Tibial artery (tissue), 4 donors: ENCODE measurements around the gene SYT8.

ENCODE experiments used
- DNase-seq, 2 donors: peaks; one replicate each; pipeline ENCODE4 v3.0.0-alpha.2; 2019
- H3K27ac ChIP-seq, 2 donors: fragments of 200-600 bp; sonication (generic) in 1 of 2; 1 replicate in 1 of 2; 2 replicates in 1 of 2; pipeline ENCODE4 v1.5.1; 2018 to 2019; ENCODE audit warnings: mild to moderate bottlenecking in 1 of 2
- H3K27me3 ChIP-seq, 2 donors: fragments of 200-600 bp; sonication (generic) in 1 of 2; one replicate each; pipeline versions ENCODE4 v1.5.1 to v1.6.0; 2016 to 2019
- H3K36me3 ChIP-seq, 3 donors: fragments of 200-600 bp; sonication (generic) in 2 of 3; one replicate each; pipeline ENCODE4 v1.5.1; 2016 to 2019; ENCODE audit warnings: mild to moderate bottlenecking in 2 of 3
- H3K4me1 ChIP-seq, 4 donors: fragments of 200-600 bp; sonication (generic) in 2 of 4; 1 replicate in 3 of 4; 2 replicates in 1 of 4; pipeline ENCODE4 v1.5.1; 2016 to 2019
- H3K4me3 ChIP-seq, 2 donors: fragments of 200-600 bp; sonication (generic) in 1 of 2; 1 replicate in 1 of 2; 2 replicates in 1 of 2; pipeline ENCODE4 v1.5.1; 2018 to 2019; ENCODE audit warnings: mild to moderate bottlenecking in 2 of 2
- H3K9me3 ChIP-seq, 3 donors: fragments of 200-600 bp; sonication (generic) in 1 of 3; one replicate each; pipeline ENCODE4 v1.5.1; 2016 to 2019
- intact Hi-C: fragments of 100-400 bp; cut with DNase I; formaldehyde crosslinking; loops from one replicate; pipeline ENCODE4 v1.15.0; 2023; ENCODE audit warnings: low total_unique reads
- TF ChIP-seq, protein P1 (sequence below), 2 experiments: fragments of 200-600 bp in 1 of 2; fragments of 450-650 bp in 1 of 2; IDR thresholded peaks; one replicate each; pipeline ENCODE4 v1.5.1; 2017 to 2019; ENCODE audit warnings: antibody characterized with exemption in 2 of 2, mild to moderate bottlenecking in 1 of 2, moderate library complexity in 1 of 2

SYT8 gene

GRCh38 chr11:1845561-1846452 lies 11.0 kb downstream of the SYT8 start:
- no peaks in the 10 kb centered on the region for H3K27me3 ChIP-seq
- intact Hi-C loops, result no loop called here
- H3K4me1 ChIP-seq, result no peaks in the 10 kb centered on the region
- no peak overlapping the region for H3K4me3 ChIP-seq
- DNase-seq, result no peak
- H3K9me3 ChIP-seq, result no peaks in the 10 kb centered on the region
- no peaks in the 10 kb centered on the region for H3K36me3 ChIP-seq
- TF ChIP-seq, protein P1, sequence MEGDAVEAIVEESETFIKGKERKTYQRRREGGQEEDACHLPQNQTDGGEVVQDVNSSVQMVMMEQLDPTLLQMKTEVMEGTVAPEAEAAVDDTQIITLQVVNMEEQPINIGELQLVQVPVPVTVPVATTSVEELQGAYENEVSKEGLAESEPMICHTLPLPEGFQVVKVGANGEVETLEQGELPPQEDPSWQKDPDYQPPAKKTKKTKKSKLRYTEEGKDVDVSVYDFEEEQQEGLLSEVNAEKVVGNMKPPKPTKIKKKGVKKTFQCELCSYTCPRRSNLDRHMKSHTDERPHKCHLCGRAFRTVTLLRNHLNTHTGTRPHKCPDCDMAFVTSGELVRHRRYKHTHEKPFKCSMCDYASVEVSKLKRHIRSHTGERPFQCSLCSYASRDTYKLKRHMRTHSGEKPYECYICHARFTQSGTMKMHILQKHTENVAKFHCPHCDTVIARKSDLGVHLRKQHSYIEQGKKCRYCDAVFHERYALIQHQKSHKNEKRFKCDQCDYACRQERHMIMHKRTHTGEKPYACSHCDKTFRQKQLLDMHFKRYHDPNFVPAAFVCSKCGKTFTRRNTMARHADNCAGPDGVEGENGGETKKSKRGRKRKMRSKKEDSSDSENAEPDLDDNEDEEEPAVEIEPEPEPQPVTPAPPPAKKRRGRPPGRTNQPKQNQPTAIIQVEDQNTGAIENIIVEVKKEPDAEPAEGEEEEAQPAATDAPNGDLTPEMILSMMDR (IDR thresholded peaks at IDR 0.05), result no peak
- H3K27ac ChIP-seq, result no peak overlapping the region

DNA sequence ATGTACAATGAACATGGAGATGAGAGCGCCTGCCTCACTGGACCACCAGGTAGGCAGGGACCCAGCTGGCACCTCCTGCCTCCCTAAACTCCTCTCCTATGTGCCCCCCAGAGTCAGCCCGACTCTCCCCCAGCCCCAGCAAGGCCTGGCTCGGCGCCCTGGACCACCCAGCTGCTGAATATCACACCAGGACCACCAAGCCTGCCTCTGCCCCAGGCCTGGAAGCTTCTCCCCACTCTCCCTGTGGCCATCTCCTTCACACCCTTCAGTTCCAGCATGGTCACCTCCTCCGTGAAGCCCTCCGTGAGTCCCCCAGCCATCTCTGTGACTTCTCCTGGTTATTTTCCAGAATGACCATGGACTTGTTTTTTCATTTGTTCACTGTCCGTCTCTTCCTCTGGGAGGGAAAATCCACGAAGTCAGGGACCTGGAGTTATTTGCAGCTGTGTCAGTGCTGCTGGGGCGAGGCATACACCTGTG lies 11.7 kb downstream of the SYT8 start:
- TF ChIP-seq, protein P1 (IDR thresholded peaks at IDR 0.05), result no peak
- intact Hi-C loops, result no loop called here

DNA sequence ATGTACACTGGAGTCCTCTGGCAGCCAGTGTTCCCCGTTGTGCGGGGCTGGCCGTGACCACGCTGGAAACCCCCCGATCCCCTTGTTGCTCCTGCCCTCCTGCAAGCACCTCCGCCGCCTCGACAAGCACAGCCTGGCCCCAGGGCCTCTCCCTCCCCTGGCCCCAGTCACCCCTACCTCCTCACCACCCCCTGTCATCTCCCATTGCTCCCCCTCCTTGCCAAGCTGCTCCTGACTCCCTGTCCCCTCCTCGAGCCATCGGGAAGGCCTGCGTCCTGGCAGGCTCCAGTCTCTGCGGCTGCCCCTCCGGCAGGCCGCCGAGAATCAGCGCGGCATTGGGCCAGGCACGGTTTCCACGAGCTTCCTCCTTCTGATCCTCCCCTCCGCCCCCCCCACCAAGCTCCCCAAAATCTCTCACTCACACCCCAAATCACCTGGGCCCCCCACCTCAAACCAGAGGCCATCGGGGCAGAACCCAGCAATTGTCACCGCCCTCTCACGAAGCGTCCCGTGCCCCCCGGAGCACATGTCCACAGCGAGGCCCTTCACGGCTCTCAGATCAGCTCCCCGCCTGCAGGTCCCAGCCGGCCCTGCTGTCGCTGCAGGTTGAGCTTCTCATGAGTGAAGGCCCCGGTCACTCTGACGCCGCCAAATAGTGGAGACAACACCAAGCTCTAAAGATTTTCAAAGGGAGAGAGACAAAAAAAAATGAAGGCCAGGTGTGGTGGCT lies 12.4 kb downstream of the SYT8 start:
- no peak overlapping the region for H3K27ac ChIP-seq
- TF ChIP-seq, protein P1 (IDR thresholded peaks at IDR 0.05), result no peak
- H3K9me3 ChIP-seq, result no peaks in the 10 kb centered on the region
- H3K27me3 ChIP-seq, result no peaks in the 10 kb centered on the region
- no peaks in the 10 kb centered on the region for H3K36me3 ChIP-seq
- H3K4me1 ChIP-seq, result no peaks in the 10 kb centered on the region
- no peak for DNase-seq
- intact Hi-C loops, result no loop called here
- H3K4me3 ChIP-seq, result no peak overlapping the region

More for the DNA sequence above, 11.7 kb downstream of the SYT8 start:
- no peak overlapping the region for H3K4me3 ChIP-seq
- H3K36me3 ChIP-seq, result no peaks in the 10 kb centered on the region
- H3K27ac ChIP-seq, result no peak overlapping the region
- DNase-seq, result no peak
- no peaks in the 10 kb centered on the region for H3K9me3 ChIP-seq
- no peaks in the 10 kb centered on the region for H3K4me1 ChIP-seq
- H3K27me3 ChIP-seq, result no peaks in the 10 kb centered on the region

DNA sequence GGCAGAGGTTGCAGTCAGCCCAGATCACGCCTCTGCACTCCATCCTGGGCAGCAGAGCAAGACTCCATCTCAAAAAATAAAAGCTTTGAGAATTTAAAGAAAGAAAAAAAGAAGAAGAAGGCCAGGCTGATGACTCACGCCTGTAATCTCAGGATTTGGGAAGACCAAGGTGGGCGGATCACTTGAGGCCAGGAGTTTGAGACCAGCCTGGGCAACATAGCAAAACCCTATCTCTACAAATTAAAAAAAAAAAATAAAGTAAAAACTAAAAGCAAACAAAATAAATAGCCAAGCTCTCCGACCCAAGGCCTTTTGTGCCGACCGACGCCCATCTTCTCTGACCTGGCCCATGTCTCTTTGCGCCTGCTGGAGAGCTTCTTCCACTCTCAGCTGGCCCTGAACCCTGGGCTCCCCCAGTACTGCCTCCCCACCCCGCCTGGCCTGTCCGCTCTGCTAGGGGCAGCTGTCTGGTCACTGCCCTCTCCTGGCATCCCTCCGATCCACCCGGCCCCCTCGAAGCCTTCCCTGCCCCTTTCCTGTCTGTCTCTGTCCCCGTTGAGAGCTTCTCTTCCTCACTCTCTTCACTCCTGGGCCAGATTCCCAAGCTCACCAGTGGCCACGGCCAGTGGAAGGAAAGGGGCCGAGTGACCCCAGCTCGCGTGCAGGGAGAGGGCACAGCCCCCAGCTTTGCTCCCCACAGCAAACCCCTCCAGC lies 13.3 kb downstream of the SYT8 start:
- no peaks in the 10 kb centered on the region for H3K27me3 ChIP-seq
- H3K4me1 ChIP-seq, result no peaks in the 10 kb centered on the region
- no peaks in the 10 kb centered on the region for H3K9me3 ChIP-seq
- no peak for DNase-seq
- H3K4me3 ChIP-seq, result no peak overlapping the region
- H3K27ac ChIP-seq, result no peak overlapping the region
- H3K36me3 ChIP-seq, result no peaks in the 10 kb centered on the region
- TF ChIP-seq, protein P1 (IDR thresholded peaks at IDR 0.05), result no peak
- intact Hi-C loops, result no loop called here

- TF ChIP-seq, protein P1 (IDR thresholded peaks at IDR 0.05), result no peak
- H3K36me3 ChIP-seq, result no peaks in the 10 kb centered on the region
- H3K4me1 ChIP-seq, result no peaks in the 10 kb centered on the region
- H3K9me3 ChIP-seq, result no peaks in the 10 kb centered on the region
- H3K4me3 ChIP-seq, result no peak overlapping the region
- intact Hi-C loops, result no loop called here
- H3K27me3 ChIP-seq, result no peaks in the 10 kb centered on the region
- no peak for DNase-seq
- no peak overlapping the region for H3K27ac ChIP-seq
Measured at GRCh38 chr11:1848640-1849430, 14.0 kb downstream of the SYT8 start.
